A549 (cell line): ENCODE data around the gene AMPH. TPM values are rescaled to one million over a fixed set of nuclear protein-coding genes. Genes with fewer than 3 reads are reported as not detected.

Experiments
- ATAC-seq, 2 experiments: fragments of 200-7000 bp in 1 of 2; fragments of >200 bp in 1 of 2; cut with Nextera tagmentation in 1 of 2; cut with Tn5 transposase in 1 of 2; 3 replicates each; pipeline versions ENCODE4 v1.8.0 to v1.9.1; 2018 to 2020; ENCODE audit warnings: mild to moderate bottlenecking in 1 of 2, moderate library complexity in 1 of 2
- CTCF ChIA-PET: fragments of 300-600 bp; sonication (Branson Sonifier 250); formaldehyde crosslinking; extraction: SDS; loops from one replicate; lab custom pipeline; 2021; ENCODE audit warnings: antibody characterized with exemption, inconsistent platforms; lab: Yijun Ruan, JAX
- POLR2A ChIA-PET: fragments of 350-600 bp; formaldehyde crosslinking; extraction: SDS; loops from one replicate; lab custom pipeline; 2021; ENCODE audit warnings: antibody characterized with exemption, inconsistent platforms; lab: Yijun Ruan, JAX
- DNase-seq, 2 experiments: peaks; one replicate each; pipeline versions ENCODE4 v3.0.0 to v3.0.0-alpha.2; 2011 to 2016; ENCODE audit warnings: low read depth in 1 of 2, low spot score in 1 of 2
- FAIRE-seq: peaks from 2 replicates; lab custom pipeline; 2011; peaks lifted over from hg19 to GRCh38; lab: Jason Lieb, UNC
- H3K27ac ChIP-seq, 2 experiments: fragments of >200 bp; sonication (Bioruptor Twin); formaldehyde crosslinking; 3 replicates each; pipeline ENCODE4 v1.5.1; 2016 to 2017
- H3K4me1 ChIP-seq: fragments of >200 bp; sonication (Bioruptor Twin); formaldehyde crosslinking; 3 replicates; pipeline ENCODE4 v1.6.1; 2016
- H3K4me2 ChIP-seq: fragments of >200 bp; sonication (Bioruptor Twin); formaldehyde crosslinking; 3 replicates; pipeline ENCODE4 v1.6.1; 2016
- H3K4me3 ChIP-seq: fragments of >200 bp; sonication (Bioruptor Twin); formaldehyde crosslinking; 3 replicates; pipeline ENCODE4 v1.5.1; 2016
- H3K9me3 ChIP-seq: fragments of >200 bp; sonication (Bioruptor Twin); formaldehyde crosslinking; 3 replicates; pipeline ENCODE4 v1.6.1; 2016
- ATOH8 ChIP-seq: fragments of 250-450 bp; sonication (Bioruptor Pico); IDR thresholded peaks from 2 replicates; pipeline ENCODE4 v1.5.0; 2020; ENCODE audit warnings: low read depth, mild to moderate bottlenecking, moderate library complexity
- BHLHE40 ChIP-seq: IDR thresholded peaks from 2 replicates; pipeline ENCODE4 v1.6.1; 2012; ENCODE audit warnings: low read depth, low read length, inconsistent platforms
- CBX2 ChIP-seq: fragments of 200-600 bp; sonication (generic); IDR thresholded peaks from 2 replicates; pipeline ENCODE4 v1.6.1; 2016; ENCODE audit warnings: low read depth, mild to moderate bottlenecking, borderline replicate concordance
- CHD2 ChIP-seq: fragments of 150-350 bp; IDR thresholded peaks from 2 replicates; pipeline ENCODE4 v1.6.1; 2014; ENCODE audit warnings: low read length; ENCODE audit not compliant: partially characterized antibody
- E2F6 ChIP-seq: IDR thresholded peaks from 2 replicates; pipeline ENCODE4 v1.6.1; 2012; ENCODE audit warnings: low read depth, borderline replicate concordance
- EHMT2 ChIP-seq: fragments of 200-600 bp; sonication (generic); IDR thresholded peaks from 2 replicates; pipeline ENCODE4 v1.6.1; 2016; ENCODE audit warnings: antibody characterized with exemption, low read depth, mild to moderate bottlenecking, moderate library complexity
- ELK1 ChIP-seq: fragments of 150-350 bp; IDR thresholded peaks from 2 replicates; pipeline ENCODE4 v1.6.1; 2014; ENCODE audit warnings: low read depth, mild to moderate bottlenecking, low read length
- EP300 ChIP-seq, 2 experiments: fragments of >200 bp; sonication (Bioruptor Twin); formaldehyde crosslinking; IDR thresholded peaks; 2 replicates in 1 of 2; 3 replicates in 1 of 2; pipeline ENCODE4 v1.6.1; 2016 to 2017
- FOSB ChIP-seq: fragments of 250-450 bp; sonication (Bioruptor Pico); IDR thresholded peaks from 2 replicates; pipeline ENCODE4 v1.5.0; 2020; ENCODE audit warnings: mild to moderate bottlenecking, moderate library complexity
- FOXS1 ChIP-seq: fragments of 250-450 bp; sonication (Bioruptor Pico); IDR thresholded peaks from 2 replicates; pipeline ENCODE4 v1.5.0; 2020; ENCODE audit warnings: mild to moderate bottlenecking, moderate library complexity
- GATA3 ChIP-seq: IDR thresholded peaks from 2 replicates; pipeline ENCODE4 v1.6.1; 2012; ENCODE audit warnings: borderline replicate concordance
- HDAC2 ChIP-seq: fragments of 200-600 bp; sonication (generic); IDR thresholded peaks from 2 replicates; pipeline ENCODE4 v1.6.1; 2016
- HMGXB4 ChIP-seq: fragments of 250-450 bp; sonication (Bioruptor Pico); IDR thresholded peaks from 2 replicates; pipeline ENCODE4 v1.5.0; 2021; ENCODE audit warnings: mild to moderate bottlenecking, moderate library complexity, borderline replicate concordance
- HOXB5 ChIP-seq: fragments of 250-450 bp; sonication (Bioruptor Pico); IDR thresholded peaks from 2 replicates; pipeline ENCODE4 v1.5.0; 2020; ENCODE audit warnings: mild to moderate bottlenecking, moderate library complexity
- KDM1A ChIP-seq: fragments of 200-600 bp; sonication (generic); IDR thresholded peaks from 2 replicates; pipeline ENCODE4 v1.6.1; 2016; ENCODE audit warnings: low read depth, mild to moderate bottlenecking
- KDM5A ChIP-seq: fragments of 200-600 bp; sonication (generic); IDR thresholded peaks from 2 replicates; pipeline ENCODE4 v1.6.1; 2016; ENCODE audit warnings: antibody characterized with exemption, mild to moderate bottlenecking
- MAZ ChIP-seq: fragments of 150-350 bp; IDR thresholded peaks from 2 replicates; pipeline ENCODE4 v1.6.1; 2014; ENCODE audit warnings: antibody characterized with exemption, low read depth, low read length, borderline replicate concordance
- MYC ChIP-seq: IDR thresholded peaks from 2 replicates; pipeline ENCODE4 v1.6.1; 2012; ENCODE audit warnings: mild to moderate bottlenecking, inconsistent platforms, low read length, improper control_type of control experiment, borderline replicate concordance
- PBX3 ChIP-seq: IDR thresholded peaks from 2 replicates; pipeline ENCODE4 v1.6.1; 2012
- PHF8 ChIP-seq: fragments of 200-600 bp; sonication (generic); IDR thresholded peaks from 2 replicates; pipeline ENCODE4 v1.6.1; 2016; ENCODE audit warnings: low read depth, mild to moderate bottlenecking, antibody characterized with exemption, moderate library complexity, borderline replicate concordance
- RAD21 ChIP-seq, 2 experiments: fragments of >200 bp in 1 of 2; sonication (Bioruptor Twin) in 1 of 2; formaldehyde crosslinking in 1 of 2; IDR thresholded peaks in 1 of 2; conservative IDR thresholded peaks in 1 of 2; 2 replicates in 1 of 2; 3 replicates in 1 of 2; pipeline ENCODE4 v1.6.1; 2012 to 2018; ENCODE audit warnings: inconsistent platforms in 1 of 2
- RNF2 ChIP-seq: fragments of 200-600 bp; sonication (generic); IDR thresholded peaks from 2 replicates; pipeline ENCODE4 v1.6.1; 2016; ENCODE audit warnings: low read depth, mild to moderate bottlenecking, antibody characterized with exemption, moderate library complexity, borderline replicate concordance
- SMC3 ChIP-seq: fragments of >200 bp; sonication (Bioruptor Twin); formaldehyde crosslinking; IDR thresholded peaks from 3 replicates; pipeline ENCODE4 v1.6.1; 2018; ENCODE audit warnings: inconsistent platforms
- SREBF2 ChIP-seq: fragments of 450-650 bp; IDR thresholded peaks from 2 replicates; pipeline ENCODE4 v1.6.1; 2014; ENCODE audit warnings: mild to moderate bottlenecking, moderate library complexity
- TFCP2L1 ChIP-seq: fragments of 250-450 bp; sonication (Bioruptor Pico); IDR thresholded peaks from 2 replicates; pipeline ENCODE4 v1.5.0; 2021; ENCODE audit warnings: mild to moderate bottlenecking
- ZFP36 ChIP-seq: fragments of 450-650 bp; IDR thresholded peaks from 2 replicates; pipeline ENCODE4 v1.6.1; 2014; ENCODE audit warnings: borderline replicate concordance; ENCODE audit not compliant: partially characterized antibody
- ZNF302 ChIP-seq: fragments of 250-450 bp; sonication (Bioruptor Pico); IDR thresholded peaks from 2 replicates; pipeline ENCODE4 v1.9.0; 2021; ENCODE audit warnings: inconsistent platforms, mild to moderate bottlenecking, moderate library complexity
- WGBS: methylation state at CpG from one replicate; pipeline ENCODE4 v1.1.6; 2017; ENCODE audit errors: missing lambda C conversion rate; 5-methylcytosine and 5-hydroxymethylcytosine counted together
- polyA plus RNA-seq, 4 experiments: library from polyadenylated mRNA; depleted of rRNA in 3 of 4; stranded (reverse); fragments of >200 nt; fragmentation: RNase III in 1 of 4; extraction: RNeasy Plus Mini Kit Qiagen cat#74134 plus additional on column Dnase treatment in 1 of 4; gene quantifications; 2 replicates in 3 of 4; 3 replicates in 1 of 4; pipeline ENCODE4 v1.2.3, GENCODE V29; 2011 to 2017

AMPH gene
- polyA plus RNA-seq, 2 of the 4 experiments (the other 2 are of a cell fraction): 0.26 TPM; not detected in 1

- FAIRE-seq: no peak
- H3K4me1 ChIP-seq: no peaks in the 10 kb centered on the region
- no peak for DNase-seq
- 0% methylated on average over 2 of the region's 2 CpGs for WGBS
- no peaks in the 10 kb centered on the region for H3K9me3 ChIP-seq
- H3K4me2 ChIP-seq: no peak overlapping the region
- POLR2A ChIA-PET: no interaction called here
- no peak for ATAC-seq
- no peak overlapping the region for H3K27ac ChIP-seq
- CTCF ChIA-PET: interaction anchor here (1.5 kb wide), 1 partner anchor 106 kb away, joined by 3 read pairs; no protein-coding TSS in a partner anchor
- TF ChIP-seq MYC: no peak
- no peak for TF ChIP-seq EHMT2
- TF ChIP-seq CBX2: no peak
- no peak for TF ChIP-seq SMC3
- TF ChIP-seq GATA3: no peak
- no peak for TF ChIP-seq E2F6
- TF ChIP-seq, all 56 proteins: peak for 0
- H3K4me3 ChIP-seq: no peak overlapping the region
These were observed 126.5 kb downstream of the AMPH start for GRCh38 chr7:38504684-38505083.

- TF ChIP-seq PHF8 (no peak), HOXB5 (CRISPR knock-in tag) (no peak), MAZ (no peak), HDAC2 (no peak), RNF2 (no peak), PBX3 (no peak), CBX2 (no peak), KDM1A (no peak), FOXS1 (CRISPR knock-in tag) (no peak), TFCP2L1 (CRISPR knock-in tag) (no peak), SMC3 (no peak)
- TF ChIP-seq, all 56 proteins: peak for 0
- ATAC-seq: no peak
- Histone ChIP-seq H3K4me1 (no peaks in the 10 kb centered on the region), H3K27ac (no peak overlapping the region), H3K4me3 (no peak overlapping the region), H3K9me3 (no peaks in the 10 kb centered on the region), H3K4me2 (no peak overlapping the region)
- FAIRE-seq: no peak
- ChIA-PET POLR2A (no interaction called here), CTCF (no interaction called here)
- 38% methylated on average over 6 of the region's 6 CpGs for WGBS
- no peak for DNase-seq
These were observed 128.3 kb downstream of the AMPH start for GRCh38 chr7:38502848-38503247.

GRCh38 chr7:38502289-38502688 lies 128.9 kb downstream of the AMPH start:
- POLR2A ChIA-PET: no interaction called here
- ATAC-seq (no peak), FAIRE-seq (no peak), DNase-seq (no peak)
- no peak overlapping the region for H3K4me2 ChIP-seq
- TF ChIP-seq SREBF2 (no peak), RAD21 (conservative IDR thresholded peaks at IDR 0.05 in 1 of 2, IDR thresholded peaks at IDR 0.05 in 1 of 2) (no peak), FOXS1 (CRISPR knock-in tag) (no peak), ELK1 (no peak), MYC (no peak), KDM5A (no peak), ZNF302 (no peak), ATOH8 (no peak), BHLHE40 (no peak), HMGXB4 (CRISPR knock-in tag) (no peak), MAZ (no peak), PBX3 (no peak), EP300 (IDR thresholded peaks at IDR 0.05) (no peak), CHD2 (no peak), FOSB (CRISPR knock-in tag) (no peak), ZFP36 (no peak)
- 0% methylated on average over 4 of the region's 4 CpGs for WGBS
- H3K9me3 ChIP-seq: no peaks in the 10 kb centered on the region
- H3K27ac ChIP-seq: no peak overlapping the region
- no peaks in the 10 kb centered on the region for H3K4me1 ChIP-seq
- CTCF ChIA-PET: no interaction called here
- H3K4me3 ChIP-seq: no peak overlapping the region
